ENCODE measurements around the gene SLC16A10. TPM values are rescaled to one million over a fixed set of nuclear protein-coding genes. Genes with fewer than 3 reads are reported as not detected.

SLC16A10 gene
- total and polyA plus RNA-seq, 2 donors (not counting 3 experiments of a cell fraction or from before 2014, with no cell fraction given): not detected

DNA sequence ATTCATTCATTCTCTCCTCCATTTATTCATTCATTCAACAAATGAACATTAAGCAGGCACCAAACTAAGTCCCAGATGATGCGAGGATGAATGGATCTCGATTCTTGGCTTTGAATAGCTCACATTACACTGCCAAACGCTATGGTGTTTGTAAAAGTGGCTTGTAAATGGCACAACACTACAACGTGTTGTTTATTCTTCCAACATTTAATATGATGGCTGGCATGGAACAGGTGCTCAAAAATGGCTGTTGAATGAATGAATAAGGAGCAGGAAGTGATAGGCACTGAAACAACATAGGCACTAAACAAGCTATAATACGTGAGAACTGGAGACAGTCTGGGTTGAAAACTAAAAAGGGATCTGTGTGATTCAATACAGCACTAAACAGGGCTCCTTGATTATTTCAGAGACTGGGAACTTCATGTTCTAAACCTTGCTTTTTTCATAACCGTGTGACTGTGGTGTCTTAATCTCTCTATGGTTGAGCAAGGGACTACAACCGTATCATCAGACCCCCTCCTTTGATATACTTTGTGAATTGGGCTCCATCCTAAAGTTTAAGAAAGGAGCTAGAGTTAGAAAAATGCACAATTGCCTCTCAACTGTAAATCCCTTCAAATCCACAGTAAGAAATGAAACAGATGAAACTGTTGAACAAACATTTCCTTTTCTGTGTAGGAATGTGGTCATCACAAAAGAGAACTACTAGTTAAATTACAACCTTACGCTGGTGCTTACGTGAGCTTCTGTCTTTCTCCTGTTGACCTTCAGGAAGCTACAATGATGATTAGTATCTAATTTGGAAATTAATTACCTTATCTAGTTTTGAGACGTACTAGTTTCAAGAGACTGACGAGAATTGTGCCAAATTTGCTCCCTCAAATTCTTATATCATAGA, 16.9 kb upstream of the SLC16A10 start:
- Histone ChIP-seq H3K79me2 (ENCODE audit: control insufficient read depth, insufficient read depth, low read length) (no peaks in the 10 kb centered on the region), H3K4me3 (replicated peaks in 1 of 3; ENCODE audit: insufficient read depth in 1 of 3, low read depth in 1 of 3, low read length in 3 of 3) (no peak overlapping the region), H3K4me1 (ENCODE audit: control insufficient read depth, extremely low read depth, insufficient read depth, low read length) (no peaks in the 10 kb centered on the region), H3K27me3 (ENCODE audit: control insufficient read depth in 2 of 2, insufficient read depth in 2 of 2, low read length in 2 of 2) (peaks cover 8 to 26% of the 10 kb centered on the region in 2 experiments), H3K27ac (ENCODE audit: insufficient read depth, low read depth, low read length) (no peak overlapping the region), H4K20me1 (replicated peaks; ENCODE audit: control insufficient read depth, extremely low read depth, insufficient read depth, low read length) (no peaks in the 10 kb centered on the region), H3K4me2 (ENCODE audit: insufficient read depth, low read length) (no peak overlapping the region), H3K9me1 (replicated peaks; ENCODE audit: control insufficient read depth, extremely low read depth, insufficient read depth, low read length) (no peaks in the 10 kb centered on the region), H3K9me3 (replicated peaks; ENCODE audit: control insufficient read depth, insufficient read depth, low read length) (no peaks in the 10 kb centered on the region), H3K36me3 (ENCODE audit: control insufficient read depth in 2 of 2, extremely low read depth in 1 of 2, insufficient read depth in 2 of 2, low read length in 2 of 2) (no peaks in the 10 kb centered on the region), H2AFZ (ENCODE audit: low read depth, low read length) (no peak overlapping the region), H3K9ac (replicated peaks; ENCODE audit: extremely low read depth, insufficient read depth, low read length) (no peak overlapping the region)
- DNase-seq (ENCODE audit: low read depth, low spot score) (no peak), FAIRE-seq (no peak)
- TF ChIP-seq MYC (IDR thresholded peaks at IDR 0.05; ENCODE audit: low read depth, low read length) (no peak), POLR2A (IDR thresholded peaks at IDR 0.05; ENCODE audit: low read depth, low read length) (no peak), POLR2AphosphoS5 (IDR thresholded peaks at IDR 0.05; ENCODE audit: insufficient read depth, low read depth, low read length) (no peak), FOS (IDR thresholded peaks at IDR 0.05; ENCODE audit: borderline replicate concordance, insufficient read depth, low read length) (no peak), CTCF (IDR thresholded peaks at IDR 0.05; ENCODE audit: extremely low read depth in 1 of 2, insufficient read depth in 1 of 2, low read depth in 1 of 2, low read length in 2 of 2) (no peak), GATA2 (IDR thresholded peaks at IDR 0.05; ENCODE audit: insufficient read depth, insufficient read length, low read depth, low read length) (no peak), JUN (IDR thresholded peaks at IDR 0.05; ENCODE audit: borderline replicate concordance, insufficient read depth, insufficient read length, low read depth) (no peak), EZH2 (IDR thresholded peaks at IDR 0.05; ENCODE audit: borderline replicate concordance, low read depth, low read length, severe bottlenecking) (no peak)
- TF ChIP-seq, protein P1, sequence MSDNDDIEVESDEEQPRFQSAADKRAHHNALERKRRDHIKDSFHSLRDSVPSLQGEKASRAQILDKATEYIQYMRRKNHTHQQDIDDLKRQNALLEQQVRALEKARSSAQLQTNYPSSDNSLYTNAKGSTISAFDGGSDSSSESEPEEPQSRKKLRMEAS (IDR thresholded peaks at IDR 0.05; ENCODE audit: insufficient read depth, insufficient read length): no peak
- no TSS peak for BruUV-seq (replicated peaks)
- ChIA-PET POLR2A (no interaction called here), CTCF (interaction anchor here (0.5 kb wide), 1 partner anchor 186 kb away, joined by 3 read pairs; no protein-coding TSS in a partner anchor)
- dilution Hi-C loops (cut with MboI; ENCODE audit: extremely low pct_ligation_motif_present, low sequenced_read_pairs): no loop called here
- intact Hi-C loops (cut with micrococcal nuclease): no loop called here

Measured in endothelial cell of umbilical vein (primary cell).